Stimulated activated CD4-positive, alpha-beta T cell treated with anti-CD3 and anti-CD28 coated beads, Interleukin-2, amount 100 ng/mL, for 4 hours (primary cell): ENCODE data around the gene NCAM2.

ENCODE experiments used
- DNase-seq: peaks from one replicate; pipeline ENCODE4 v3.0.0-alpha.2; 2020; ENCODE audit warnings: low read depth

NCAM2 gene

GRCh38 chr21:21460979-21461378 is 462.8 kb downstream of the NCAM2 start:
- DNase-seq = no peak

GRCh38 chr21:21463456-21463855 is 465.2 kb downstream of the NCAM2 start:
- no peak for DNase-seq

- no peak for DNase-seq
Measured at GRCh38 chr21:21464684-21465083, 466.5 kb downstream of the NCAM2 start.

- no peak for DNase-seq
Measured at GRCh38 chr21:21466752-21467151, 468.5 kb downstream of the NCAM2 start.

GRCh38 chr21:21468003-21468402 is 469.8 kb downstream of the NCAM2 start:
- DNase-seq = no peak

GRCh38 chr21:21481239-21481638 is 483.0 kb downstream of the NCAM2 start:
- DNase-seq = no peak

- DNase-seq = no peak
Measured at GRCh38 chr21:21508859-21509258, 510.6 kb downstream of the NCAM2 start.

GRCh38 chr21:21530680-21531079 is 532.5 kb downstream of the NCAM2 start:
- no peak for DNase-seq

- DNase-seq = no peak
Measured at GRCh38 chr21:21547368-21547953, 549.3 kb downstream of the NCAM2 start.

GRCh38 chr21:21559285-21560045 is 561.3 kb downstream of the NCAM2 start:
- no peak for DNase-seq
